Endothelial cell of umbilical vein (primary cell): ENCODE data around the gene BICD2.

Experiments used
- CTCF ChIP-seq, 2 donors: IDR thresholded peaks; 1 replicate in 1 of 2; 2 replicates in 1 of 2; pipeline ENCODE4 v1.5.1; 2011; ENCODE audit warnings: low read length in 2 of 2, mild to moderate bottlenecking in 2 of 2, moderate library complexity in 2 of 2, control low read depth in 1 of 2, inconsistent platforms in 1 of 2, low read depth in 1 of 2; ENCODE audit not compliant: insufficient read depth in 1 of 2; ENCODE audit errors: extremely low read depth in 1 of 2
- MYC ChIP-seq: IDR thresholded peaks from one replicate; pipeline ENCODE4 v1.6.1; 2011; ENCODE audit warnings: mild to moderate bottlenecking, low read depth, low read length
- POLR2A ChIP-seq: IDR thresholded peaks from 2 replicates; pipeline ENCODE4 v1.6.1; 2012; ENCODE audit warnings: low read depth, mild to moderate bottlenecking, control low read depth, low read length

- TF ChIP-seq CTCF (IDR thresholded peaks at IDR 0.05; ENCODE audit: extremely low read depth in 1 of 2, insufficient read depth in 1 of 2, low read depth in 1 of 2, low read length in 2 of 2) = no peak
- no peak for TF ChIP-seq MYC
- no peak for TF ChIP-seq POLR2A
These were observed 38.3 kb downstream of the BICD2 start for GRCh38 chr9:92726348-92726747.
